MCF 10A (cell line): ENCODE measurements around the gene BDKRB2. TPM values are rescaled to one million over a fixed set of nuclear protein-coding genes. Genes with fewer than 3 reads are reported as not detected.

Source experiments
- BruUV-seq: library from RNA; stranded (reverse); fragments of 400-500 nt; replicated peaks from 2 replicates; lab custom pipeline; 2021; lab: Mats Ljungman, UMichigan
- CTCF ChIA-PET: fragments of 300-600 bp; sonication (Branson Sonifier 250); formaldehyde crosslinking; extraction: SDS; loops from one replicate; lab custom pipeline; 2021; ENCODE audit warnings: antibody characterized with exemption, inconsistent platforms; lab: Yijun Ruan, JAX
- POLR2A ChIA-PET: fragments of 300-600, 350-650 bp; sonication (Branson Sonifier 250); formaldehyde crosslinking; extraction: SDS; loops from one replicate; lab custom pipeline; 2020; ENCODE audit warnings: antibody characterized with exemption, inconsistent platforms; lab: Yijun Ruan, JAX
- DNase-seq: peaks from one replicate; pipeline ENCODE4 v3.0.0-alpha.2; 2018; ENCODE audit not compliant: unreplicated experiment
- H3K27ac Mint-ChIP-seq: one replicate; pipeline ENCODE4 v1.8.0; 2022; ENCODE audit warnings: mild to moderate bottlenecking, low read depth, mixed read lengths; ENCODE audit not compliant: unreplicated experiment
- H3K27me3 Mint-ChIP-seq: one replicate; pipeline ENCODE4 v1.8.0; 2022; ENCODE audit warnings: mixed read lengths; ENCODE audit not compliant: insufficient read depth, unreplicated experiment
- H3K36me3 Mint-ChIP-seq: one replicate; pipeline ENCODE4 v1.8.0; 2022; ENCODE audit warnings: mild to moderate bottlenecking, moderate library complexity, mixed read lengths; ENCODE audit not compliant: insufficient read depth, unreplicated experiment
- H3K4me1 Mint-ChIP-seq: one replicate; pipeline ENCODE4 v1.8.0; 2022; ENCODE audit warnings: mixed read lengths; ENCODE audit not compliant: insufficient read depth, unreplicated experiment
- H3K4me3 Mint-ChIP-seq: one replicate; pipeline ENCODE4 v1.8.0; 2022; ENCODE audit warnings: mild to moderate bottlenecking, moderate library complexity, mixed read lengths; ENCODE audit not compliant: unreplicated experiment
- H3K9me3 Mint-ChIP-seq: one replicate; pipeline ENCODE4 v1.8.0; 2022; ENCODE audit warnings: mixed read lengths; ENCODE audit not compliant: unreplicated experiment
- intact Hi-C: fragments of 100-400 bp; cut with micrococcal nuclease; formaldehyde crosslinking; loops from 2 replicates; pipeline ENCODE4 v1.14.1; 2022
- total RNA-seq: library from RNA; stranded (reverse); gene quantifications from 2 replicates; pipeline ENCODE4 v1.2.3, GENCODE V29; 2022
- TF ChIP-seq, protein P1 (sequence below): fragments of 200-600 bp; IDR thresholded peaks from one replicate; pipeline ENCODE4 v1.8.0; 2022; ENCODE audit warnings: antibody characterized with exemption, mild to moderate bottlenecking; ENCODE audit not compliant: unreplicated experiment

BDKRB2 gene
- total RNA-seq, 1 experiment from 2014 or later, result 2.8 TPM

GRCh38 chr14:96166461-96167223 lies 38.0 kb upstream of the BDKRB2 start:
- intact Hi-C loops, result loop anchor here (10.0 kb wide), 1 partner anchor 62 kb away; no protein-coding TSS in a partner anchor
- Mint-ChIP-seq H3K4me3 (no peak overlapping the region), H3K36me3 (no peaks in the 10 kb centered on the region), H3K4me1 (peaks cover 5% of the 10 kb centered on the region), H3K27ac (no peak overlapping the region), H3K27me3 (peaks cover 28% of the 10 kb centered on the region), H3K9me3 (no peaks in the 10 kb centered on the region)
- BruUV-seq, result no TSS peak
- ChIA-PET CTCF (no interaction called here), POLR2A (interaction anchor here (0.6 to 1.1 kb wide), 3 partner anchors 11 to 182 kb away, joined by 3 to 4 read pairs (median 3); no protein-coding TSS in a partner anchor)
- TF ChIP-seq, protein P1, sequence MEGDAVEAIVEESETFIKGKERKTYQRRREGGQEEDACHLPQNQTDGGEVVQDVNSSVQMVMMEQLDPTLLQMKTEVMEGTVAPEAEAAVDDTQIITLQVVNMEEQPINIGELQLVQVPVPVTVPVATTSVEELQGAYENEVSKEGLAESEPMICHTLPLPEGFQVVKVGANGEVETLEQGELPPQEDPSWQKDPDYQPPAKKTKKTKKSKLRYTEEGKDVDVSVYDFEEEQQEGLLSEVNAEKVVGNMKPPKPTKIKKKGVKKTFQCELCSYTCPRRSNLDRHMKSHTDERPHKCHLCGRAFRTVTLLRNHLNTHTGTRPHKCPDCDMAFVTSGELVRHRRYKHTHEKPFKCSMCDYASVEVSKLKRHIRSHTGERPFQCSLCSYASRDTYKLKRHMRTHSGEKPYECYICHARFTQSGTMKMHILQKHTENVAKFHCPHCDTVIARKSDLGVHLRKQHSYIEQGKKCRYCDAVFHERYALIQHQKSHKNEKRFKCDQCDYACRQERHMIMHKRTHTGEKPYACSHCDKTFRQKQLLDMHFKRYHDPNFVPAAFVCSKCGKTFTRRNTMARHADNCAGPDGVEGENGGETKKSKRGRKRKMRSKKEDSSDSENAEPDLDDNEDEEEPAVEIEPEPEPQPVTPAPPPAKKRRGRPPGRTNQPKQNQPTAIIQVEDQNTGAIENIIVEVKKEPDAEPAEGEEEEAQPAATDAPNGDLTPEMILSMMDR, result no peak
- no peak for DNase-seq

DNA sequence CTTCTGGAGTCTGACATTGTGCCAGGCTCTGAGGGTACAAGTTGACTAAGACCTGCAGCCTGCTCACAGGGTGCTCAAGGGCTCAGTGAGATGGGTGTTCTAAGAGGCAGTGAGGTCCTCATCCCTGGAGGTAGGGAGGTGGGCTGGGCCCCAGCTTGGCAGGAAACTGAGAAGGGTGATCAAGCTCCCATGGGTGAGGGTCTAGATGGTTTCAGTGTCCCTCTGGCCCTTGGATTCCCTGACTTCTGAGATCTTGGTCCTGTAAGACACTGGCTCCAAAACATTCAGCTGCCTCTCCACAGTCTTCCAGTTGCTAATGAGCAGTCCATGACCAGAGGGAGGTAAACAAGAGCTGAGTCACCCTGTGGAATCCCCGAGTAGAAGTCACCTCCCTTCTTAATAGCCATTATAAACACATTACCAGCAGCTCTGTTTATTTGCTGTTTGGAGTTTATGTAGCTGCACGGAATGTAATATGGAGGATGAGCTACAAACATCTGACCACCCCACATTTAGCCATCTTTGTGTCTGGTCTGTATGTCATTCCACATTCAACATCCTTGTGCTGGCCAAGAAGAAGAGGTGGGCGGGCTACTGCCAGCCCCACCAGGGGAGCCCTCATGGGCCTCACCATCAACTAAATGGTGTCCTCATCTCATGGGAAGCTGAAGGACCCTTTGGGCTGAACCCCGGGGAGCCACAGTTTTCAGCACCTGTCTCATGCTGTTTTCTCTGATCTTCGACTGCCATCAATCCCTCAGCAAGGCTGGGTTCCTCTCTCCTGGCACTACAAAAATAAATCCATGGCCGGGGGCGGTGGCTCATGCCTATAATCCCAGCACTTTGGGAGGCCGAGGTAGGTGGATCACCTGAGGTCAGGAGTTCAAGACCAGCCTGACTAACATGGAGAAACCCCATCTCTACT lies 37.2 kb upstream of the BDKRB2 start:
- Mint-ChIP-seq H3K27me3 (peaks cover 28% of the 10 kb centered on the region), H3K4me3 (no peak overlapping the region), H3K27ac (no peak overlapping the region), H3K36me3 (no peaks in the 10 kb centered on the region), H3K9me3 (no peaks in the 10 kb centered on the region), H3K4me1 (peaks cover 5% of the 10 kb centered on the region)
- DNase-seq, result peak; percentile 58
- intact Hi-C loops, result loop anchor here (10.0 kb wide), 1 partner anchor 63 kb away; no protein-coding TSS in a partner anchor
- no TSS peak for BruUV-seq
- POLR2A ChIA-PET, result interaction anchor here (0.6 to 1.1 kb wide), 4 partner anchors 20 to 181 kb away, joined by 3 to 4 read pairs (median 4); no protein-coding TSS in a partner anchor
- CTCF ChIA-PET, result no interaction called here
- TF ChIP-seq, protein P1, result no peak

GRCh38 chr14:96168581-96168980 lies 36.1 kb upstream of the BDKRB2 start:
- Mint-ChIP-seq H3K27me3 (peaks cover 35% of the 10 kb centered on the region), H3K27ac (no peak overlapping the region), H3K36me3 (no peaks in the 10 kb centered on the region), H3K4me3 (no peak overlapping the region), H3K4me1 (peaks cover 5% of the 10 kb centered on the region), H3K9me3 (no peaks in the 10 kb centered on the region)
- ChIA-PET CTCF (interaction anchor here (0.5 kb wide), 1 partner anchor 111 kb away, joined by 3 read pairs; no protein-coding TSS in a partner anchor), POLR2A (interaction anchor here (0.7 to 1.9 kb wide), 3 partner anchors 10 to 90 kb away, joined by 4 to 8 read pairs (median 4); partner anchors contain the start of gene BDKRB2)
- DNase-seq, result no peak
- intact Hi-C loops, result loop anchor here (10.0 kb wide), 1 partner anchor 64 kb away; no protein-coding TSS in a partner anchor
- TF ChIP-seq, protein P1, result no peak
- BruUV-seq, result no TSS peak
